SJSA1 (cell line): ENCODE data around the gene PACSIN2. TPM values are rescaled to one million over a fixed set of nuclear protein-coding genes. Genes with fewer than 3 reads are reported as not detected.
"Not testable (repeated sequence)": the region's sequence is repeated elsewhere in the genome, so short reads cannot be mapped to it uniquely, and the experiment has no call there.

Experiments
- DNase-seq, 2 experiments: peaks; one replicate each; pipeline ENCODE4 v3.0.0-alpha.2; 2015 to 2020; ENCODE audit warnings: low spot score in 2 of 2, low read depth in 1 of 2
- H3K27ac ChIP-seq: fragments of 250-450 bp; sonication (Bioruptor Pico); 2 replicates; pipeline ENCODE4 v1.5.1; 2020; ENCODE audit warnings: mild to moderate bottlenecking, moderate library complexity
- H3K27me3 ChIP-seq: fragments of 250-450 bp; sonication (Bioruptor Pico); replicated peaks from 2 replicates; pipeline ENCODE4 v1.5.1; 2020; ENCODE audit warnings: mild to moderate bottlenecking, moderate library complexity
- H3K36me3 ChIP-seq: fragments of 250-450 bp; sonication (Bioruptor Pico); 2 replicates; pipeline ENCODE4 v1.5.1; 2020; ENCODE audit warnings: mild to moderate bottlenecking
- H3K4me1 ChIP-seq: fragments of 250-450 bp; sonication (Bioruptor Pico); replicated peaks from 2 replicates; pipeline ENCODE4 v1.6.1; 2021; ENCODE audit warnings: mild to moderate bottlenecking
- H3K4me3 ChIP-seq: fragments of 250-450 bp; sonication (Bioruptor Pico); 2 replicates; pipeline ENCODE4 v1.5.1; 2020; ENCODE audit warnings: mild to moderate bottlenecking
- H3K9me3 ChIP-seq: fragments of 250-450 bp; sonication (Bioruptor Pico); replicated peaks from 2 replicates; pipeline ENCODE4 v1.5.1; 2020; ENCODE audit warnings: mild to moderate bottlenecking
- total RNA-seq: library from RNA; depleted of rRNA; stranded (reverse); fragments of >200 nt; shearing (Covaris generic); gene quantifications from 2 replicates; pipeline ENCODE4 v1.2.3, GENCODE V29; 2014

The PACSIN2 gene
- total RNA-seq, 1 experiment from 2014 or later, result 98.3 TPM

DNA sequence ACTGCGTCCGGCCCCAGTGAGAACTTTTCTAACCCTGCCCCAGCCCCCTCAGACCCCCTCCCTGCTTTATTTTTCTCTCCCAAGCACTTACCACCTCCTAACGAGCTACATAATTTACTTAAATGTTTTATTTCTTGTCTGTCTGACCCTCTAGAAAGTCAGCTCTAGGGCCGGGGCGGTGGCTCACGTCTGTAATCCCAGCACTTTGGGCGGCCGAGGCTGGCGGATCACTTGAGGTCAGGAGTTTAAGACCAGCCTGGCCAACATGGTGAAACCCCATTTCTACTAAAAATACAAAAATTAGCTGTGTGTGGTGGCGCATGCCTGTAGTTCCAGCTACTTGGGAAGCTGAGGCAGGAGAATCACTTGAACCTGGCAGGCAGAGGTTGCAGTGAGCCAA is 89.9 kb downstream of the PACSIN2 start:
- Histone ChIP-seq H3K4me1 (peaks cover 30% of the 10 kb centered on the region), H3K36me3 (peaks cover 15% of the 10 kb centered on the region; the same call in 1 of the 2 replicates)
- H3K27me3 ChIP-seq, H3K27ac ChIP-seq, DNase-seq, H3K4me3 ChIP-seq, H3K9me3 ChIP-seq: not testable (repeated sequence)

GRCh38 chr22:42924436-42924835 is 90.5 kb downstream of the PACSIN2 start:
- Histone ChIP-seq H3K27ac (no peak overlapping the region), H3K36me3 (peaks cover 14% of the 10 kb centered on the region; the same call in 1 of the 2 replicates), H3K4me3 (no peak overlapping the region), H3K4me1 (peaks cover 36% of the 10 kb centered on the region), H3K27me3 (no peaks in the 10 kb centered on the region), H3K9me3 (no peaks in the 10 kb centered on the region)
- no peak for DNase-seq

- H3K36me3 ChIP-seq, result peaks cover under 1% of the 10 kb centered on the region; the same call in 1 of the 2 replicates
- H3K4me1 ChIP-seq, result peaks cover 51% of the 10 kb centered on the region
- peak overlapping the region; percentile 76 for H3K27ac ChIP-seq
- no peaks in the 10 kb centered on the region for H3K27me3 ChIP-seq
- DNase-seq, result no peak
- no peak overlapping the region for H3K4me3 ChIP-seq
- no peaks in the 10 kb centered on the region for H3K9me3 ChIP-seq
These were observed 92.4 kb downstream of the PACSIN2 start for GRCh38 chr22:42922374-42923191.

DNA sequence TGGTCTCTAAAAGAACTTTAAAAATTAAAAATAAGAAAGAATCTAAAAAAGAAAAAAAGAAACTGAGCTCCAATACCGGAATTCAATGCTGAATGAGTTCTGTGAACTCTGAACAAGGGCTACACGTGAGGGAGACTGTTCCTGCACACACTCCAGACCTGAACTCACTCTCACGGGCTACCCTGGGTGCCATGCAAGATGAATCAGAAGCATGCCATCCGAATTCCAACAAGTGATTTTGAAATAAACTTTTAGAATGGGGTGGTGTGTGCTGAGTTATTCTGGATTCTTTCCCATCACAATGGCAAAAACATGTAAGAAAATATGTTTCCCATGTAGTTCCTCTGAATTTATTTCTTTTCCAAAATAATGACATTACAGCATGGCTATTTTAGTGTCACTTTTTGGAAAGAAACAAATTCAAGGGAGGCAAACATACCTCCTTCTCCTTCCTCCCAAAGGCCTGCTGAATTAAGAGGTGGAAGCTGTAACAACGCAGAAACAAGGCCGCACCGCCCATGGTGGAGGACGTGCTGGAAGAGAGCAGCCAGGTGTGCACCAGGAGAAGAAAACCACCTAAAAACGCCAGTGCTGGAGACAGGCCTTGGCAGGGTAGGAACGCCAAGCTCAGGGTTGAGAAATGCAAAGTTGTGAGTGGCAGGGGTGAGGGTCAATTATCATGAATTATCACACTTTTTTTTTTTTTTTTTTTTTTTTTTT is 94.7 kb downstream of the PACSIN2 start:
- H3K4me1 ChIP-seq, result peaks cover 51% of the 10 kb centered on the region
- no peaks in the 10 kb centered on the region; the same call in 1 of the 2 replicates for H3K36me3 ChIP-seq
- no peak overlapping the region for H3K4me3 ChIP-seq
- no peaks in the 10 kb centered on the region for H3K27me3 ChIP-seq
- peak overlapping the region; percentile 76 for H3K27ac ChIP-seq
- no peaks in the 10 kb centered on the region for H3K9me3 ChIP-seq
- DNase-seq, result peak; percentile 53 to 64

- H3K27ac ChIP-seq, result peak overlapping the region; percentile 76
- no peak overlapping the region for H3K4me3 ChIP-seq
- peaks cover 51% of the 10 kb centered on the region for H3K4me1 ChIP-seq
- no peaks in the 10 kb centered on the region for H3K9me3 ChIP-seq
- DNase-seq, result peak; percentile 84 to 85
- no peaks in the 10 kb centered on the region; the same call in 1 of the 2 replicates for H3K36me3 ChIP-seq
- H3K27me3 ChIP-seq, result no peaks in the 10 kb centered on the region
These were observed 95.8 kb downstream of the PACSIN2 start for GRCh38 chr22:42919199-42919598.

DNA sequence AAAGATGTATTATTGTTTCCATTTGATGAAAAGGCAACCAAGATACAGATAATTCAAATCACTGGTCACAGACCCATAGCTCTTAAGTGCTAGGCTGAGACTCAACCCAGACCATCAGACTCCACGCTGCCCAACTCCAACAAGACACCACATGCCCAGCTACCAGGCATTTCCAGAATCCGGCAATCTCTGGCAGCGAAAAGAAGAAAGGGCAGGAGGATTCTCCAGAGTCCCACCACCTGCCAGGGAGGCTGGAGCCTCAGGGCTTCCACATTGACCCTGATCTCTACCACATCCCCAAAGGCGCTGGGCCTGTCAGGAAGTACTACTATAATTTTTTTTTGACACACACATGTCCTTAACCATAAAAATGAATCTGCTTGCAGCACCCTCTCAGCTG is 96.4 kb downstream of the PACSIN2 start:
- no peaks in the 10 kb centered on the region for H3K27me3 ChIP-seq
- H3K36me3 ChIP-seq, result no peaks in the 10 kb centered on the region; the same call in 1 of the 2 replicates
- no peak overlapping the region for H3K4me3 ChIP-seq
- no peaks in the 10 kb centered on the region for H3K9me3 ChIP-seq
- H3K4me1 ChIP-seq, result peaks cover 51% of the 10 kb centered on the region
- peak overlapping the region; percentile 76; the same call in 1 of the 2 replicates for H3K27ac ChIP-seq
- DNase-seq, result no peak

DNA sequence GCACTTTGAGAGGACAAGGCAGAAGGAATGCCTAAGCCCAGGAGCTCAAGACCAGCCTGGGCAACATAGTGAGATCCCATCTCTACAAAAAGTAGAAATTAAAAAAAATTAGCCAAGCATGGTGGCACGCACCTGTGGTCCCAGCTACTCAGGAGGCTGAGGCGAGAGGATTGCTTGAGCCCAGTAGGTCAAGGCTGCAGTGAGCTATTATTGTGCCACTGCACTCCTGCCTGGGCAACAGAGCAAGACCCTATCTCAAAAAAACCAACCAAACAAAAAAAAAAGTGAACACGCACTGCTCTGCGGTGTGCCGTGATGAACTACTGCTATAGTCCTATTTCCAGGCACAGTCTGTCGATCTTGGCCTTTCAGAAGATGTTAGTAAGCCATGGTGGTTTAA is 97.6 kb downstream of the PACSIN2 start:
- not testable (repeated sequence) for H3K27ac ChIP-seq, H3K4me3 ChIP-seq, DNase-seq, H3K36me3 ChIP-seq, H3K27me3 ChIP-seq, H3K9me3 ChIP-seq
- peaks cover 45% of the 10 kb centered on the region for H3K4me1 ChIP-seq

- Histone ChIP-seq H3K4me1 (peaks cover 33% of the 10 kb centered on the region), H3K27me3 (no peaks in the 10 kb centered on the region), H3K27ac (no peak overlapping the region), H3K9me3 (no peaks in the 10 kb centered on the region), H3K36me3 (peaks cover 12% of the 10 kb centered on the region), H3K4me3 (no peak overlapping the region)
- no peak for DNase-seq
These were observed 98.8 kb downstream of the PACSIN2 start for GRCh38 chr22:42915980-42916765.

DNA sequence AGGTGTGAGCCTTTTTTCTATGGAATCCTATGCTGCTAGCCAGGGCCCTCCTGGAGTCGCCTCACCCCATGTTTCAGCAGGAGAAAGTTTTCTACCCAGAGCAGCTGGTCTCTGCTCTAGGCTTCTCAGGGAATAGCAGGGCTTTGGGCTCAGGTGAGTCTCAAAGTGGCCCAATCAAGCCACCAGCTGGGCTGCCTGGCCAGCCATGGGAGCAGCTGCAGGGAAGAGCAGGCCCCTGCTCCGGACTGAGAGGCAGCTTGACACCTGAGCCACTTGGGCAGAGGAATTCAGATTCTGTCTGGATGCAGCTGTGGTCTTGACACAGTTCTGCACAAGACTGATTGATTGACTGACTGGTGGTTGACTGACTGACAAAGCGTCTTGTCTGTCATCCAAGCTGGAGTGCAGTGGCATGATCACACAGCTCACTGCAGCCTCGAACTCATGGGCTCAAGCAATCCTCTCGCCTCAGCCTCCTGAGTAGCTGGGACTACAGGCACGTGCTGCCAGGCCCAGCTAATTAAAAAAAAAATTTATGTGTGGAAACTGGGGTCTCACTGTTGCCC is 100.4 kb downstream of the PACSIN2 start:
- no peak for DNase-seq
- no peaks in the 10 kb centered on the region for H3K27me3 ChIP-seq
- no peak overlapping the region for H3K4me3 ChIP-seq
- H3K9me3 ChIP-seq, result no peaks in the 10 kb centered on the region
- no peak overlapping the region for H3K27ac ChIP-seq
- H3K4me1 ChIP-seq, result peaks cover 17% of the 10 kb centered on the region
- peaks cover 27% of the 10 kb centered on the region for H3K36me3 ChIP-seq

GRCh38 chr22:42913874-42914510 is 101.0 kb downstream of the PACSIN2 start:
- Histone ChIP-seq H3K4me3 (no peak overlapping the region), H3K4me1 (peaks cover 11% of the 10 kb centered on the region), H3K36me3 (peaks cover 33% of the 10 kb centered on the region), H3K27ac (no peak overlapping the region), H3K27me3 (no peaks in the 10 kb centered on the region), H3K9me3 (no peaks in the 10 kb centered on the region)
- DNase-seq, result no peak

- no peak overlapping the region for H3K4me3 ChIP-seq
- H3K4me1 ChIP-seq, result peaks cover 1% of the 10 kb centered on the region
- DNase-seq, result no peak
These were observed 102.9 kb downstream of the PACSIN2 start for GRCh38 chr22:42912059-42912458.

GRCh38 chr22:42910221-42910942 is 104.6 kb downstream of the PACSIN2 start:
- Histone ChIP-seq H3K9me3 (no peaks in the 10 kb centered on the region), H3K27me3 (no peaks in the 10 kb centered on the region), H3K4me3 (no peak overlapping the region), H3K4me1 (peaks cover 8% of the 10 kb centered on the region), H3K27ac (no peak overlapping the region), H3K36me3 (peaks cover 69% of the 10 kb centered on the region)
- no peak for DNase-seq

More at GRCh38 chr22:42912059-42912458, 102.9 kb downstream of the PACSIN2 start:
- Histone ChIP-seq H3K27me3 (no peaks in the 10 kb centered on the region), H3K27ac (no peak overlapping the region), H3K9me3 (no peaks in the 10 kb centered on the region), H3K36me3 (peaks cover 53% of the 10 kb centered on the region)
